Kidney epithelial cell (primary cell): ENCODE results near the gene MLLT3. TPM values are rescaled to one million over a fixed set of nuclear protein-coding genes. Genes with fewer than 3 reads are reported as not detected.

Experiments used
- DNase-seq: peaks from one replicate; pipeline ENCODE4 v3.0.0-alpha.2; 2010; ENCODE audit warnings: low read depth
- H3K27me3 ChIP-seq: 2 replicates; pipeline ENCODE4 v1.6.0; 2011; ENCODE audit warnings: low read length; ENCODE audit not compliant: control insufficient read depth, insufficient read depth
- H3K36me3 ChIP-seq: 2 replicates; pipeline ENCODE4 v1.5.1; 2011; ENCODE audit warnings: low read length; ENCODE audit not compliant: control insufficient read depth, insufficient read depth
- H3K4me3 ChIP-seq: 2 replicates; pipeline ENCODE4 v1.5.1; 2011; ENCODE audit warnings: low read depth, mild to moderate bottlenecking, control low read depth, low read length
- CTCF ChIP-seq: IDR thresholded peaks from 2 replicates; pipeline ENCODE4 v1.5.1; 2011; ENCODE audit warnings: mild to moderate bottlenecking, moderate library complexity, low read length, control low read depth, inconsistent platforms; ENCODE audit not compliant: insufficient read depth, poor library complexity, severe bottlenecking
- total RNA-seq: library from RNA; depleted of rRNA; stranded (reverse); fragments of >200 nt; gene quantifications from 2 replicates; pipeline ENCODE4 v1.2.3, GENCODE V29; 2015

Gene MLLT3
- total RNA-seq, 1 donor from 2014 or later, result 16.2 TPM

- Histone ChIP-seq H3K36me3 (no peaks in the 10 kb centered on the region), H3K4me3 (no peak overlapping the region), H3K27me3 (no peaks in the 10 kb centered on the region)
- DNase-seq, result no peak
- no peak for TF ChIP-seq CTCF
Observed at GRCh38 chr9:20488691-20489090, 133.6 kb downstream of the MLLT3 start.

- TF ChIP-seq CTCF, result no peak
Observed at GRCh38 chr9:20486552-20486951, 135.7 kb downstream of the MLLT3 start.

GRCh38 chr9:20481437-20481836 is 140.9 kb downstream of the MLLT3 start:
- no peak overlapping the region for H3K4me3 ChIP-seq
- DNase-seq, result no peak
- TF ChIP-seq CTCF, result no peak

More at GRCh38 chr9:20486552-20486951, 135.7 kb downstream of the MLLT3 start:
- Histone ChIP-seq H3K36me3 (no peaks in the 10 kb centered on the region), H3K27me3 (no peaks in the 10 kb centered on the region), H3K4me3 (no peak overlapping the region)
- no peak for DNase-seq

GRCh38 chr9:20480249-20480648 is 142.1 kb downstream of the MLLT3 start:
- Histone ChIP-seq H3K27me3 (no peaks in the 10 kb centered on the region), H3K36me3 (no peaks in the 10 kb centered on the region), H3K4me3 (no peak overlapping the region)
- TF ChIP-seq CTCF, result no peak
- no peak for DNase-seq

More at GRCh38 chr9:20481437-20481836, 140.9 kb downstream of the MLLT3 start:
- no peaks in the 10 kb centered on the region for H3K27me3 ChIP-seq
- H3K36me3 ChIP-seq, result no peaks in the 10 kb centered on the region

- TF ChIP-seq CTCF, result no peak
- Histone ChIP-seq H3K36me3 (no peaks in the 10 kb centered on the region), H3K27me3 (no peaks in the 10 kb centered on the region), H3K4me3 (no peak overlapping the region)
- DNase-seq, result no peak
Observed at GRCh38 chr9:20479419-20480155, 142.7 kb downstream of the MLLT3 start.

GRCh38 chr9:20478786-20479185 is 143.5 kb downstream of the MLLT3 start:
- no peaks in the 10 kb centered on the region for H3K36me3 ChIP-seq
- no peak for TF ChIP-seq CTCF
- H3K27me3 ChIP-seq, result no peaks in the 10 kb centered on the region
- no peak for DNase-seq
- no peak overlapping the region for H3K4me3 ChIP-seq
